HEK293 (cell line): ENCODE data around the gene STXBP5L.

Source experiments
- CTCF ChIA-PET: fragments of 350-600 bp; formaldehyde crosslinking; extraction: SDS; loops from one replicate; lab custom pipeline; 2021; ENCODE audit warnings: antibody characterized with exemption; lab: Yijun Ruan, JAX
- POLR2A ChIA-PET: fragments of 300-600 bp; formaldehyde crosslinking; extraction: SDS; loops from one replicate; lab custom pipeline; 2020; ENCODE audit warnings: antibody characterized with exemption, inconsistent platforms; lab: Yijun Ruan, JAX
- H3K27ac ChIP-seq: fragments of 200-500 bp; sonication (Bioruptor generic); 2 replicates; pipeline ENCODE4 v1.5.1; 2014; ENCODE audit warnings: low read depth, low read length, control low read depth, inconsistent platforms; ENCODE audit errors: extremely low read depth
- H3K36me3 ChIP-seq, 2 experiments: fragments of 200-500 bp in 1 of 2; sonication (Bioruptor generic) in 1 of 2; 1 replicate in 1 of 2; 2 replicates in 1 of 2; pipeline ENCODE4 v1.5.1; 2014 to 2017; ENCODE audit warnings: inconsistent platforms in 2 of 2, low read length in 2 of 2; ENCODE audit not compliant: control insufficient read depth in 2 of 2, insufficient read depth in 1 of 2
- H3K4me1 ChIP-seq: fragments of 200-500 bp; sonication (Bioruptor generic); 2 replicates; pipeline ENCODE4 v1.5.1; 2014; ENCODE audit warnings: mild to moderate bottlenecking, low read length, inconsistent platforms; ENCODE audit not compliant: control insufficient read depth, insufficient read depth
- H3K4me3 ChIP-seq: 2 replicates; pipeline ENCODE4 v1.5.1; 2011; ENCODE audit warnings: low read depth, mild to moderate bottlenecking, control low read depth, low read length, moderate library complexity
- H3K9me3 ChIP-seq: fragments of 200-500 bp; sonication (Bioruptor generic); 2 replicates; pipeline ENCODE4 v1.5.1; 2014; ENCODE audit warnings: low read depth, low read length, inconsistent platforms; ENCODE audit not compliant: control insufficient read depth, insufficient read depth
- CTCF ChIP-seq: fragments of 450-650 bp; formaldehyde crosslinking; IDR thresholded peaks from 2 replicates; pipeline ENCODE4 v1.5.1; 2016; ENCODE audit warnings: missing biosample characterization, missing genetic modification characterization
- GFI1B ChIP-seq: fragments of 450-650 bp; formaldehyde crosslinking; IDR thresholded peaks from 2 replicates; pipeline ENCODE4 v1.5.1; 2016; ENCODE audit warnings: missing biosample characterization, missing genetic modification characterization
- HOXC10 ChIP-seq: sonication (generic); formaldehyde crosslinking; IDR thresholded peaks from 2 replicates; pipeline ENCODE4 v1.8.1; 2023; ENCODE audit warnings: mild to moderate bottlenecking, missing genetic modification reagents
- INSM2 ChIP-seq: fragments of 450-650 bp; formaldehyde crosslinking; IDR thresholded peaks from 2 replicates; pipeline ENCODE4 v1.5.1; 2016; ENCODE audit warnings: missing biosample characterization, missing genetic modification characterization
- KLF16 ChIP-seq: fragments of 450-650 bp; formaldehyde crosslinking; IDR thresholded peaks from 2 replicates; pipeline ENCODE4 v1.5.1; 2017; ENCODE audit warnings: missing biosample characterization, missing genetic modification characterization
- RBAK ChIP-seq: fragments of 450-650 bp; formaldehyde crosslinking; IDR thresholded peaks from 2 replicates; pipeline ENCODE4 v1.5.1; 2016; ENCODE audit warnings: missing biosample characterization, missing genetic modification characterization
- TCF7L2 ChIP-seq: IDR thresholded peaks from 2 replicates; pipeline ENCODE4 v1.6.1; 2011; ENCODE audit warnings: low read depth, mild to moderate bottlenecking, inconsistent platforms, low read length, moderate library complexity, borderline replicate concordance
- ZBTB11 ChIP-seq: fragments of 450-650 bp; formaldehyde crosslinking; conservative IDR thresholded peaks from 2 replicates; pipeline ENCODE4 v1.5.1; 2016; ENCODE audit warnings: low read depth, missing biosample characterization, missing genetic modification characterization
- ZFP3 ChIP-seq: fragments of 450-650 bp; formaldehyde crosslinking; IDR thresholded peaks from 2 replicates; pipeline ENCODE4 v1.5.1; 2016; ENCODE audit warnings: low read depth, missing biosample characterization, missing genetic modification characterization
- ZNF157 ChIP-seq: fragments of 450-650 bp; formaldehyde crosslinking; IDR thresholded peaks from 2 replicates; pipeline ENCODE4 v1.5.1; 2016; ENCODE audit warnings: missing biosample characterization, missing genetic modification characterization
- ZNF169 ChIP-seq: fragments of 450-650 bp; formaldehyde crosslinking; IDR thresholded peaks from 2 replicates; pipeline ENCODE4 v1.5.1; 2016; ENCODE audit warnings: missing biosample characterization, missing genetic modification characterization
- ZNF214 ChIP-seq: fragments of 450-650 bp; formaldehyde crosslinking; IDR thresholded peaks from 2 replicates; pipeline ENCODE4 v1.5.1; 2017; ENCODE audit warnings: missing biosample characterization, mild to moderate bottlenecking, missing genetic modification characterization, borderline replicate concordance
- ZNF239 ChIP-seq: fragments of 450-650 bp; formaldehyde crosslinking; IDR thresholded peaks from 2 replicates; pipeline ENCODE4 v1.5.1; 2016; ENCODE audit warnings: missing biosample characterization, missing genetic modification characterization
- ZNF24 ChIP-seq: fragments of 450-650 bp; formaldehyde crosslinking; IDR thresholded peaks from 2 replicates; pipeline ENCODE4 v1.5.1; 2016; ENCODE audit warnings: missing biosample characterization, missing genetic modification characterization
- ZNF311 ChIP-seq: fragments of 450-650 bp; formaldehyde crosslinking; IDR thresholded peaks from 2 replicates; pipeline ENCODE4 v1.5.1; 2017; ENCODE audit warnings: missing biosample characterization, missing genetic modification characterization, borderline replicate concordance
- ZNF423 ChIP-seq: fragments of 450-650 bp; formaldehyde crosslinking; IDR thresholded peaks from 2 replicates; pipeline ENCODE4 v1.5.1; 2016; ENCODE audit warnings: missing biosample characterization, missing genetic modification characterization
- ZNF521 ChIP-seq: fragments of 450-650 bp; formaldehyde crosslinking; IDR thresholded peaks from 2 replicates; pipeline ENCODE4 v1.5.1; 2017; ENCODE audit warnings: missing biosample characterization, mild to moderate bottlenecking, missing genetic modification characterization
- ZNF580 ChIP-seq: fragments of 450-650 bp; formaldehyde crosslinking; IDR thresholded peaks from 2 replicates; pipeline ENCODE4 v1.5.1; 2016; ENCODE audit warnings: missing biosample characterization, missing genetic modification characterization
- ZNF610 ChIP-seq: fragments of 450-650 bp; formaldehyde crosslinking; IDR thresholded peaks from 2 replicates; pipeline ENCODE4 v1.5.1; 2016; ENCODE audit warnings: missing biosample characterization, missing genetic modification characterization, borderline replicate concordance
- ZNF621 ChIP-seq: fragments of 450-650 bp; formaldehyde crosslinking; IDR thresholded peaks from 2 replicates; pipeline ENCODE4 v1.5.1; 2017; ENCODE audit warnings: missing biosample characterization, missing genetic modification characterization
- ZNF701 ChIP-seq: fragments of 450-650 bp; formaldehyde crosslinking; IDR thresholded peaks from 2 replicates; pipeline ENCODE4 v1.5.1; 2016; ENCODE audit warnings: missing biosample characterization, missing genetic modification characterization
- ZNF837 ChIP-seq: fragments of 450-650 bp; formaldehyde crosslinking; IDR thresholded peaks from 2 replicates; pipeline ENCODE4 v1.5.1; 2016; ENCODE audit warnings: missing biosample characterization, missing genetic modification characterization
- ZNF843 ChIP-seq: fragments of 450-650 bp; formaldehyde crosslinking; IDR thresholded peaks from 2 replicates; pipeline ENCODE4 v1.5.1; 2016; ENCODE audit warnings: missing biosample characterization, missing genetic modification characterization
- ZXDB ChIP-seq: fragments of 450-650 bp; formaldehyde crosslinking; IDR thresholded peaks from 2 replicates; pipeline ENCODE4 v1.5.1; 2016; ENCODE audit warnings: missing biosample characterization, missing genetic modification characterization

STXBP5L gene

GRCh38 chr3:121165397-121165837 is 257.4 kb downstream of the STXBP5L start:
- H3K4me1 ChIP-seq = no peaks in the 10 kb centered on the region
- no peak overlapping the region for H3K27ac ChIP-seq
- no peak overlapping the region for H3K4me3 ChIP-seq
- ChIA-PET POLR2A (no interaction called here), CTCF (no interaction called here)
- H3K9me3 ChIP-seq = no peaks in the 10 kb centered on the region
- H3K36me3 ChIP-seq = no peaks in the 10 kb centered on the region
- no peak for TF ChIP-seq HOXC10 (CRISPR knock-in tag)
- TF ChIP-seq ZBTB11 (tag by site-specific recombination) = no peak
- TF ChIP-seq RBAK (tag by site-specific recombination) = no peak
- no peak for TF ChIP-seq ZNF24 (tag by site-specific recombination)
- no peak for TF ChIP-seq ZNF610 (tag by site-specific recombination)
- TF ChIP-seq ZNF311 (tag by site-specific recombination) = no peak

GRCh38 chr3:121167374-121168139 is 259.6 kb downstream of the STXBP5L start:
- CTCF ChIA-PET = no interaction called here
- H3K4me3 ChIP-seq = no peak overlapping the region
- H3K27ac ChIP-seq = no peak overlapping the region
- POLR2A ChIA-PET = no interaction called here
- no peak for TF ChIP-seq INSM2 (tag by site-specific recombination)
- TF ChIP-seq GFI1B = no peak
- TF ChIP-seq ZNF843 (tag by site-specific recombination) = no peak
- no peak for TF ChIP-seq ZNF621 (tag by site-specific recombination)
- TF ChIP-seq ZNF157 (tag by site-specific recombination) = no peak
- TF ChIP-seq CTCF (tag by site-specific recombination) = no peak
- TF ChIP-seq ZNF837 (tag by site-specific recombination) = no peak
- no peak for TF ChIP-seq TCF7L2
- no peak for TF ChIP-seq ZNF169 (tag by site-specific recombination)
- TF ChIP-seq ZNF521 (tag by site-specific recombination) = no peak
- TF ChIP-seq ZNF701 (tag by site-specific recombination) = no peak
- TF ChIP-seq KLF16 (tag by site-specific recombination) = no peak
- TF ChIP-seq ZNF239 (tag by site-specific recombination) = no peak
- TF ChIP-seq ZNF423 = no peak
- TF ChIP-seq ZFP3 (tag by site-specific recombination) = no peak
- TF ChIP-seq ZXDB (tag by site-specific recombination) = no peak
- no peak for TF ChIP-seq ZNF580 (tag by site-specific recombination)
- no peak for TF ChIP-seq ZNF214 (tag by site-specific recombination)
- no peaks in the 10 kb centered on the region for H3K36me3 ChIP-seq
- no peaks in the 10 kb centered on the region for H3K9me3 ChIP-seq
- H3K4me1 ChIP-seq = no peaks in the 10 kb centered on the region
